GM23248 (cell line): ENCODE results near the gene TMEM37.

ENCODE experiments used
- EZH2 ChIP-seq: fragments of 200-600 bp; sonication (generic); IDR thresholded peaks from 2 replicates; pipeline ENCODE4 v1.6.1; 2018; ENCODE audit warnings: antibody characterized with exemption, mild to moderate bottlenecking; ENCODE audit not compliant: insufficient read depth, poor library complexity, severe bottlenecking
- EZH2phosphoT487 ChIP-seq: fragments of 200-600 bp; sonication (generic); IDR thresholded peaks from 2 replicates; pipeline ENCODE4 v1.6.1; 2018; ENCODE audit warnings: antibody characterized with exemption, moderate library complexity, mild to moderate bottlenecking, low read depth; ENCODE audit not compliant: insufficient read depth

DNA sequence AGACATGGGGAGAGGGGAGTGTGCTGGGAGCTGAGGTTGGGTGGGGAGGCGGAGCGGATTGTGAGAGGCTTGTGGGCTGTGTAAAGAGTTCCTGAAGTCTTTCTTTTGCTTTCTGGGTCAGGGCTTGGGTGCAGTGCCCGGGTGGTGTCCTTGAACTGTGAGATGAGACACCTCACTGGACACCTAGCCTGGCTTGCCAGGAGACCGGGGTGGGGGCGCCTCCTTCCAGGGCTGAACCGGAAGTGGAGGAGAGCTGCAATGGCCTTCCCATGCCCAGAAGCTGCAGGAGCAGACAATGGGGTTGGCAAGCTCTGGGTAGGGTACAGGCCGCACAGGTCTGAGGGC, 4.3 kb downstream of the TMEM37 start:
- TF ChIP-seq EZH2 = no peak
- TF ChIP-seq EZH2phosphoT487 = no peak
